Keratinocyte (primary cell): ENCODE data around the gene ERCC6. TPM values are rescaled to one million over a fixed set of nuclear protein-coding genes. Genes with fewer than 3 reads are reported as not detected.

Experiments
- DNase-seq: peaks from one replicate; pipeline ENCODE4 v3.0.0-alpha.2; 2011; ENCODE audit warnings: low read depth, missing footprints, low spot score
- FAIRE-seq: peaks from 2 replicates; lab custom pipeline; 2011; peaks lifted over from hg19 to GRCh38; lab: Jason Lieb, UNC
- H2AFZ ChIP-seq: 2 replicates; pipeline ENCODE4 v1.6.0; 2012; ENCODE audit warnings: low read length, control low read depth, inconsistent platforms; ENCODE audit not compliant: control insufficient read depth
- H3K27ac ChIP-seq: 2 replicates; pipeline ENCODE4 v1.5.1; 2011; ENCODE audit warnings: low read length; ENCODE audit not compliant: control insufficient read depth, insufficient read depth
- H3K27me3 ChIP-seq: 3 replicates; pipeline ENCODE4 v1.6.0; 2011; ENCODE audit warnings: low read length; ENCODE audit not compliant: control insufficient read depth, insufficient read depth; ENCODE audit errors: extremely low read depth
- H3K36me3 ChIP-seq, 2 experiments: 2 replicates in 1 of 2; 3 replicates in 1 of 2; pipeline ENCODE4 v1.5.1; 2011; ENCODE audit warnings: low read length in 2 of 2, mild to moderate bottlenecking in 1 of 2; ENCODE audit not compliant: control insufficient read depth in 2 of 2, insufficient read depth in 2 of 2; ENCODE audit errors: extremely low read depth in 1 of 2
- H3K4me1 ChIP-seq: 3 replicates; pipeline ENCODE4 v1.5.1; 2011; ENCODE audit warnings: low read length; ENCODE audit not compliant: control insufficient read depth, insufficient read depth; ENCODE audit errors: extremely low read depth
- H3K4me2 ChIP-seq: 3 replicates; pipeline ENCODE4 v1.6.0; 2011; ENCODE audit warnings: low read depth, low read length; ENCODE audit not compliant: control insufficient read depth, insufficient read depth; ENCODE audit errors: extremely low read depth
- H3K4me3 ChIP-seq, 3 experiments: fragments of 200-600 bp in 1 of 3; sonication (generic) in 1 of 3; 2 replicates in 2 of 3; 3 replicates in 1 of 3; pipeline ENCODE4 v1.5.1; 2011 to 2016; ENCODE audit warnings: low read length in 3 of 3, mild to moderate bottlenecking in 3 of 3, control low read depth in 2 of 3, inconsistent platforms in 1 of 3, low read depth in 1 of 3, mixed read lengths in 1 of 3, mixed run types in 1 of 3, moderate library complexity in 1 of 3; ENCODE audit not compliant: control insufficient read depth in 2 of 3, insufficient read depth in 2 of 3; ENCODE audit errors: extremely low read depth in 1 of 3
- H3K79me2 ChIP-seq: 2 replicates; pipeline ENCODE4 v1.6.0; 2012; ENCODE audit warnings: low read length; ENCODE audit not compliant: control insufficient read depth, insufficient read depth
- H3K9ac ChIP-seq: 3 replicates; pipeline ENCODE4 v1.6.0; 2011; ENCODE audit warnings: low read length; ENCODE audit not compliant: control insufficient read depth, insufficient read depth; ENCODE audit errors: extremely low read depth
- H3K9me1 ChIP-seq: 3 replicates; pipeline ENCODE4 v1.6.0; 2011; ENCODE audit warnings: low read length; ENCODE audit not compliant: control insufficient read depth, insufficient read depth; ENCODE audit errors: extremely low read depth
- H3K9me3 ChIP-seq: 2 replicates; pipeline ENCODE4 v1.5.1; 2012; ENCODE audit warnings: low read depth, low read length; ENCODE audit not compliant: control insufficient read depth
- H4K20me1 ChIP-seq: 3 replicates; pipeline ENCODE4 v1.6.0; 2011; ENCODE audit warnings: low read length; ENCODE audit not compliant: control insufficient read depth, insufficient read depth; ENCODE audit errors: extremely low read depth
- EZH2 ChIP-seq: IDR thresholded peaks from one replicate; pipeline ENCODE4 v1.6.1; 2012; ENCODE audit warnings: inconsistent platforms, mild to moderate bottlenecking, low read length, moderate library complexity
- dilution Hi-C: fragments of 300-500 bp; cut with MboI; formaldehyde crosslinking; loops from one replicate; pipeline ENCODE4 v1.7.0; 2020; ENCODE audit warnings: low sequenced_read_pairs; ENCODE audit not compliant: extremely low pct_ligation_motif_present
- polyA plus RNA-seq, 5 experiments: library from polyadenylated mRNA; depleted of rRNA in 3 of 5; stranded (reverse) in 3 of 5; stranded (forward) in 1 of 5; unstranded in 1 of 5; fragments of >200 nt; gene quantifications; 1 replicate in 1 of 5; 2 replicates in 3 of 5; 3 replicates in 1 of 5; pipeline versions ENCODE4 v1.2.1 to v1.2.3, GENCODE V29; 2011 to 2012; ENCODE audit warnings: missing spikeins in 2 of 5, low read depth in 1 of 5, low replicate concordance in 1 of 5
- TF ChIP-seq, protein P1 (sequence below), 3 experiments: IDR thresholded peaks in 1 of 3; conservative IDR thresholded peaks in 1 of 3; optimal IDR thresholded peaks in 1 of 3; 2 replicates in 2 of 3; 3 replicates in 1 of 3; pipeline versions ENCODE3 to v1.5.1; 2011; ENCODE audit warnings: low read length in 3 of 3, mild to moderate bottlenecking in 3 of 3, moderate library complexity in 2 of 3, control low read depth in 1 of 3, inconsistent platforms in 1 of 3; ENCODE audit not compliant: insufficient read depth in 2 of 3; ENCODE audit errors: extremely low read depth in 1 of 3

Gene ERCC6
- polyA plus RNA-seq, 1 donor (not counting 4 experiments of a cell fraction or from before 2014, with no cell fraction given) = 36.8 TPM

DNA sequence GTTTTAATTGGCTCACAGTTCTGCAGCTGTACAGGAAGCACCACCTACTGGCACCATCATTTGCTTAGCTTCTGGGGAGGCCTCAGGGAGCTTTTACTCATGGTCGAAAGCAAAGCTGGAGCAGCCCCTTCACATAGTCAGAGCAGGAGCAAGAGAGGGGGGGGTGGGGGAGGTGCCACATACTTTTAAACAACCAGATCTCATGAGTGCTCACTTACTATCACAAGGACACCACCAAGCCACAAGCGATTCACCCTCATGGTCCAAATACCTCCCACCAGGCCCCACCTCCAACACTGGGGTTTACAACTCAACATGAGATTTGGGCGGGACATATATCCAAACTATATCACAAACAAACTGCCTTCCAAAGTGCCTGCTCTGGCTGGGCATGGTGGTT, 39.5 kb upstream of the ERCC6 start:
- TF ChIP-seq, protein P1, sequence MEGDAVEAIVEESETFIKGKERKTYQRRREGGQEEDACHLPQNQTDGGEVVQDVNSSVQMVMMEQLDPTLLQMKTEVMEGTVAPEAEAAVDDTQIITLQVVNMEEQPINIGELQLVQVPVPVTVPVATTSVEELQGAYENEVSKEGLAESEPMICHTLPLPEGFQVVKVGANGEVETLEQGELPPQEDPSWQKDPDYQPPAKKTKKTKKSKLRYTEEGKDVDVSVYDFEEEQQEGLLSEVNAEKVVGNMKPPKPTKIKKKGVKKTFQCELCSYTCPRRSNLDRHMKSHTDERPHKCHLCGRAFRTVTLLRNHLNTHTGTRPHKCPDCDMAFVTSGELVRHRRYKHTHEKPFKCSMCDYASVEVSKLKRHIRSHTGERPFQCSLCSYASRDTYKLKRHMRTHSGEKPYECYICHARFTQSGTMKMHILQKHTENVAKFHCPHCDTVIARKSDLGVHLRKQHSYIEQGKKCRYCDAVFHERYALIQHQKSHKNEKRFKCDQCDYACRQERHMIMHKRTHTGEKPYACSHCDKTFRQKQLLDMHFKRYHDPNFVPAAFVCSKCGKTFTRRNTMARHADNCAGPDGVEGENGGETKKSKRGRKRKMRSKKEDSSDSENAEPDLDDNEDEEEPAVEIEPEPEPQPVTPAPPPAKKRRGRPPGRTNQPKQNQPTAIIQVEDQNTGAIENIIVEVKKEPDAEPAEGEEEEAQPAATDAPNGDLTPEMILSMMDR (optimal IDR thresholded peaks at IDR 0.05 in 1 of 3, IDR thresholded peaks at IDR 0.05 in 1 of 3, conservative IDR thresholded peaks at IDR 0.05 in 1 of 3; ENCODE audit: extremely low read depth in 1 of 3, insufficient read depth in 2 of 3, low read length in 3 of 3) = no peak
- TF ChIP-seq EZH2 = no peak
- Histone ChIP-seq H3K27ac (no peak overlapping the region), H3K9me1 (no peaks in the 10 kb centered on the region), H3K9ac (no peak overlapping the region), H3K4me3 (no peak overlapping the region), H3K27me3 (no peaks in the 10 kb centered on the region), H3K4me2 (no peak overlapping the region), H4K20me1 (no peaks in the 10 kb centered on the region), H3K79me2 (no peaks in the 10 kb centered on the region), H3K36me3 (no peaks in the 10 kb centered on the region), H3K9me3 (no peaks in the 10 kb centered on the region), H3K4me1 (peaks cover 5% of the 10 kb centered on the region), H2AFZ (no peak overlapping the region)
- no peak for FAIRE-seq
- DNase-seq = no peak
- dilution Hi-C loops = no loop called here

DNA sequence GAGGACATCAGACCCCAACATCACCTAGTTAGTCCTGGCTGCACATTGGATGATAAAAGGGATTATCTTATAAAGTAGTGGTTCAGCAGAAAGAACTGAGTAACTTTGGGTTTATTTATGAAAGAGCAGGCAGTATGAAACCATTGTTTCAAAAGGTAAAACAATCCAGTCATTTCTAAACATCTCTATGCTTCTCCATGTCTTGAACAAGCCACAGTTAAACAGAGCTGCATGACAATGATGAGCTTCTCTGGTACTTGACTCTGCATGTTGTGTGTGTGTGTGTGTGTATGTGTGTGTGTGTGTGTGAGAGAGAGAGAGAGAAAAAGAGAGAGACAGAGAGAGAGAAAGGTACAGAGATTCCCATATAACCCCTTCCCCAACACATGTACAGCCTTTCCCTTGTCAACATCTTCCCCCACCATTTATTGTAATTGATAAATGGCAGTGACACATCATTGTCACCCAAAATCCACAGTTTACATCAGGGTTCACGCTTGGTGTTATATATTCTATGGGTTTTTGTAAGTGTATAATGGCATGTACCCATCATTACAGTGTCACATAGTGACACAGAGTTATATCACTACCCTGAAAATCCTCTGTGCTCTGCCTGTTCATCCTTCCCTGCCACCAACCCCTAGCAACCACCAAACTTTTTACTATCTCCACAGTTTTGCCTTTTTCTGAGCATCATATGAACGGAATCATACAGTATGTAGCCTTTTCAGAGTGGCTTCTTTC, 38.4 kb upstream of the ERCC6 start:
- TF ChIP-seq, protein P1 (optimal IDR thresholded peaks at IDR 0.05 in 1 of 3, IDR thresholded peaks at IDR 0.05 in 1 of 3, conservative IDR thresholded peaks at IDR 0.05 in 1 of 3; ENCODE audit: extremely low read depth in 1 of 3, insufficient read depth in 2 of 3, low read length in 3 of 3) = no peak
- no peak for TF ChIP-seq EZH2
- Histone ChIP-seq H3K9me3 (no peaks in the 10 kb centered on the region), H3K4me2 (no peak overlapping the region), H3K4me1 (peaks cover 5% of the 10 kb centered on the region), H2AFZ (no peak overlapping the region), H3K9ac (no peak overlapping the region), H3K27ac (no peak overlapping the region), H3K4me3 (no peak overlapping the region), H3K9me1 (no peaks in the 10 kb centered on the region), H3K27me3 (no peaks in the 10 kb centered on the region), H3K79me2 (no peaks in the 10 kb centered on the region), H4K20me1 (no peaks in the 10 kb centered on the region), H3K36me3 (no peaks in the 10 kb centered on the region)
- dilution Hi-C loops = no loop called here
- no peak for DNase-seq
- FAIRE-seq = no peak
